GM21360 (cell line): ENCODE data around the gene FKBP6.
"Not testable (repeated sequence)": the region's sequence is repeated elsewhere in the genome, so short reads cannot be mapped to it uniquely, and the experiment has no call there.

Experiments used
- ATAC-seq: cut with Tn5 transposase; IDR thresholded peaks from one replicate; pipeline ENCODE4 v1.9.1; 2021; ENCODE audit warnings: mild to moderate bottlenecking, moderate library complexity; ENCODE audit not compliant: unreplicated experiment

The FKBP6 gene

GRCh38 chr7:73387908-73388414, 60.0 kb downstream of the FKBP6 start:
- ATAC-seq: no peak

- no peak for ATAC-seq
Observed at GRCh38 chr7:73391396-73391795, 63.4 kb downstream of the FKBP6 start.

GRCh38 chr7:73394422-73394821, 66.5 kb downstream of the FKBP6 start:
- no peak for ATAC-seq

GRCh38 chr7:73395538-73396503, 67.9 kb downstream of the FKBP6 start:
- ATAC-seq: no peak

- no peak for ATAC-seq
Observed at GRCh38 chr7:73397521-73398281, 69.7 kb downstream of the FKBP6 start.

GRCh38 chr7:73399185-73400050, 71.5 kb downstream of the FKBP6 start:
- peak; percentile 57 for ATAC-seq

GRCh38 chr7:73404860-73405259, 76.9 kb downstream of the FKBP6 start:
- ATAC-seq: not testable (repeated sequence)
